ENCODE measurements around the gene ALDOC.

ALDOC gene

GRCh38 chr17:28547623-28548416 lies 28.9 kb downstream of the ALDOC start:
- Histone ChIP-seq H4K20me1 (ENCODE audit: insufficient read depth, low read length) (no peaks in the 10 kb centered on the region), H3K4me1 (ENCODE audit: low read length) (peaks cover 3% of the 10 kb centered on the region; the same call in 1 of the 2 replicates), H3K79me2 (ENCODE audit: low read length) (no peaks in the 10 kb centered on the region), H3F3A (ENCODE audit: insufficient read depth, low read length) (no peaks in the 10 kb centered on the region), H3K4me3 (ENCODE audit: low read length) (no peak overlapping the region), H3K27ac (ENCODE audit: low read length) (no peak overlapping the region), H2AFZ (ENCODE audit: low read length) (no peak overlapping the region), H3K9me3 (replicated peaks; ENCODE audit: insufficient read depth, low read length) (no peaks in the 10 kb centered on the region), H3K9me2 (replicated peaks; ENCODE audit: insufficient read depth, low read length) (no peaks in the 10 kb centered on the region), H3K9ac (ENCODE audit: low read length) (no peak overlapping the region), H3K27me3 (replicated peaks; ENCODE audit: insufficient read depth, low read length) (peaks cover 11% of the 10 kb centered on the region; the same call in 1 of the 2 replicates), H3K36me3 (replicated peaks; ENCODE audit: insufficient read depth, low read length) (no peaks in the 10 kb centered on the region), H3K4me2 (ENCODE audit: low read depth, low read length) (no peak overlapping the region)
- TF ChIP-seq EZH2phosphoT487 (IDR thresholded peaks at IDR 0.05; ENCODE audit: low read length) (no peak), EZH2 (optimal IDR thresholded peaks at IDR 0.05; ENCODE audit: low read depth, low read length) (no peak), CTCF (IDR thresholded peaks at IDR 0.05; ENCODE audit: low read length) (peak; percentile 99)
- peak; percentile 79 for DNase-seq

DNA sequence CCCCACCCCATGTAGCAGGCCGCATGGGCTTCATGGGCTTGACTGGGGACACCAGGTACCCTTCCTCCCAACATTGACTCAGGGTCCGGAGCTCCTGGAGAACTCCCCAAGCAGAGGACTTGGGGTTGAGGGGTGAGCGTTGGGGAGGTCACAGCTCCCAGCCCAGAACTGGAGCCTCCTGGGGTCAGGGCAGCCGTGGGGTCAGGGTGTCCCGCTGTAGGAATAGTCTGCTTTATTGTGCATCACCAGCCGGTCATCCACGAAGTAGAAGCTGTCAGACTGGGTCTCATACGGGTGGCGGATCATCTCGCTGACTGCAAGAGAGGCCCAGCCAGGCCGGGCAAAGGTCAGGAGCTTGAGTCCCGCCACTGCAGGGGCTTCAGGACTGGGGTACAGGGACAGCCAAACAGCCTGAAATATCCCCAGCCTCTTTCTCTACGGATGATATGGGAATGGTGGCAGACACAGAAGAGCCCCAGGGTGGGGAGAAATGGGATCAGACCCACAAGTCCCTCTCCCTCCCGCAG lies 29.5 kb downstream of the ALDOC start:
- Histone ChIP-seq H3K27ac (ENCODE audit: low read length) (no peak overlapping the region), H3K36me3 (replicated peaks; ENCODE audit: insufficient read depth, low read length) (no peaks in the 10 kb centered on the region), H3K27me3 (replicated peaks; ENCODE audit: insufficient read depth, low read length) (peaks cover 11% of the 10 kb centered on the region; the same call in 1 of the 2 replicates), H3K9ac (ENCODE audit: low read length) (no peak overlapping the region), H3K9me3 (replicated peaks; ENCODE audit: insufficient read depth, low read length) (no peaks in the 10 kb centered on the region), H3K4me2 (ENCODE audit: low read depth, low read length) (no peak overlapping the region), H3K79me2 (ENCODE audit: low read length) (no peaks in the 10 kb centered on the region), H3K4me1 (ENCODE audit: low read length) (0 out of 2 replicates have a peak, but pooled peaks cover 3% of the 10 kb centered on the region), H3K9me2 (replicated peaks; ENCODE audit: insufficient read depth, low read length) (no peaks in the 10 kb centered on the region), H3K4me3 (ENCODE audit: low read length) (no peak overlapping the region), H2AFZ (ENCODE audit: low read length) (no peak overlapping the region), H3F3A (ENCODE audit: insufficient read depth, low read length) (no peaks in the 10 kb centered on the region), H4K20me1 (ENCODE audit: insufficient read depth, low read length) (no peaks in the 10 kb centered on the region)
- no peak for DNase-seq
- TF ChIP-seq CTCF (IDR thresholded peaks at IDR 0.05; ENCODE audit: low read length) (no peak), EZH2phosphoT487 (IDR thresholded peaks at IDR 0.05; ENCODE audit: low read length) (no peak), EZH2 (optimal IDR thresholded peaks at IDR 0.05; ENCODE audit: low read depth, low read length) (no peak)

DNA sequence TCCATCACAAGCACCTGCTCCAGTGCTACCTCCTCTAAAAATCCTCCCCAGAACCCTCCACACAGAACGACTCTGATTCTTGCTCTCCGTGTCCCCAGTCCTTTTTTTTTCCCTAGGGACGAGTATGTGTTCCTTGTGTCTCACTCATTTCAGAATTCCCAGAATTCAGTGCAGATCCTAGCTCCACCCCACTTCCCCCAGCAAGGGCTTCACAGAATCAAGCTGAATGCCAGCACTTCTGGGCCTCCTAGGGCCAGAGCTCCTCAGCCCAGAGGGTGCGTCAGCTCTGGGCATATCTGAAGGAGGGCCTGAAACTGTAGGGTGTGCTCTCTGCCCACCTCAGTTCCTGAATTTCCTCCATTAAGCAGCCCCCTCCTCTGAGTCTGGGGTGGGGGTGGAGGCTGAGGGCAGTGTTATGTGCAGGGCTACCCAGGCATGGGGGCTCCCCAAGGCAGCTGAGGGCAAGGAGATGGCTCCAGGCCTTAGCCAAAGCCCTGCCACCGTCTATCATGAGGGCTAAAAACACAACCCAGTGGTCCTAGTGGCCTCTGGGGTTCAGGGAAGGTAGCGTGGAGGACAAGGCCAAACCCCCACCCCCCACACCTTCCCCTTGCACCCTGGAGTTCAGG lies 30.8 kb downstream of the ALDOC start:
- Histone ChIP-seq H3K4me1 (ENCODE audit: low read length) (no peaks in the 10 kb centered on the region), H4K20me1 (ENCODE audit: insufficient read depth, low read length) (no peaks in the 10 kb centered on the region), H3K36me3 (replicated peaks; ENCODE audit: insufficient read depth, low read length) (no peaks in the 10 kb centered on the region), H3K9ac (ENCODE audit: low read length) (no peak overlapping the region), H3K79me2 (ENCODE audit: low read length) (no peaks in the 10 kb centered on the region), H3K9me2 (replicated peaks; ENCODE audit: insufficient read depth, low read length) (no peaks in the 10 kb centered on the region), H3K27ac (ENCODE audit: low read length) (no peak overlapping the region), H2AFZ (ENCODE audit: low read length) (no peak overlapping the region), H3K27me3 (replicated peaks; ENCODE audit: insufficient read depth, low read length) (peaks cover 15% of the 10 kb centered on the region), H3K4me2 (ENCODE audit: low read depth, low read length) (no peak overlapping the region), H3F3A (ENCODE audit: insufficient read depth, low read length) (no peaks in the 10 kb centered on the region), H3K4me3 (ENCODE audit: low read length) (no peak overlapping the region), H3K9me3 (replicated peaks; ENCODE audit: insufficient read depth, low read length) (no peaks in the 10 kb centered on the region)
- DNase-seq, result no peak
- TF ChIP-seq EZH2 (optimal IDR thresholded peaks at IDR 0.05; ENCODE audit: low read depth, low read length) (no peak), CTCF (IDR thresholded peaks at IDR 0.05; ENCODE audit: low read length) (no peak), EZH2phosphoT487 (IDR thresholded peaks at IDR 0.05; ENCODE audit: low read length) (no peak)
